ENCODE results near the gene PNKD.
A peak's percentile ranks its signal among the peaks of the same experiment; 100 is the strongest.

Gene PNKD

GRCh38 chr2:218369330-218369729 lies 99.0 kb downstream of the PNKD start:
- Histone ChIP-seq H3K4me3 (ENCODE audit: low read length in 2 of 2) (no peak overlapping the region), H3K27ac (ENCODE audit: low read depth in 2 of 2, low read length in 2 of 2) (peak overlapping the region; percentile 55 to 56), H3K36me3 (ENCODE audit: control insufficient read depth in 2 of 2, insufficient read depth in 2 of 2, low read length in 2 of 2) (no peaks in the 10 kb centered on the region), H3K4me1 (ENCODE audit: control insufficient read depth in 2 of 2, insufficient read depth in 2 of 2, low read length in 2 of 2) (peaks cover 9 to 13% of the 10 kb centered on the region in 2 donors), H3K27me3 (ENCODE audit: control insufficient read depth in 2 of 2, insufficient read depth in 2 of 2, low read length in 2 of 2) (no peaks in the 10 kb centered on the region), H3K9me3 (ENCODE audit: control insufficient read depth in 2 of 2, low read length in 2 of 2) (peaks cover 0 to 2% of the 10 kb centered on the region in 2 donors), H3K9ac (ENCODE audit: low read depth in 1 of 2, low read length in 2 of 2) (no peak overlapping the region)

- peak overlapping the region in 1 of 2 donors; percentile 58 for H3K27ac ChIP-seq (ENCODE audit: low read depth in 2 of 2, low read length in 2 of 2)
- H3K36me3 ChIP-seq (ENCODE audit: control insufficient read depth in 2 of 2, insufficient read depth in 2 of 2, low read length in 2 of 2), result no peaks in the 10 kb centered on the region
- H3K9me3 ChIP-seq (ENCODE audit: control insufficient read depth in 2 of 2, low read length in 2 of 2), result peaks cover 0 to 2% of the 10 kb centered on the region in 2 donors
- no peak overlapping the region for H3K4me3 ChIP-seq (ENCODE audit: low read length in 2 of 2)
- H3K27me3 ChIP-seq (ENCODE audit: control insufficient read depth in 2 of 2, insufficient read depth in 2 of 2, low read length in 2 of 2), result no peaks in the 10 kb centered on the region
- H3K9ac ChIP-seq (ENCODE audit: low read depth in 1 of 2, low read length in 2 of 2), result no peak overlapping the region
- H3K4me1 ChIP-seq (ENCODE audit: control insufficient read depth in 2 of 2, insufficient read depth in 2 of 2, low read length in 2 of 2), result peaks cover 9 to 13% of the 10 kb centered on the region in 2 donors
Observed at GRCh38 chr2:218370410-218371063, 100.2 kb downstream of the PNKD start.

DNA sequence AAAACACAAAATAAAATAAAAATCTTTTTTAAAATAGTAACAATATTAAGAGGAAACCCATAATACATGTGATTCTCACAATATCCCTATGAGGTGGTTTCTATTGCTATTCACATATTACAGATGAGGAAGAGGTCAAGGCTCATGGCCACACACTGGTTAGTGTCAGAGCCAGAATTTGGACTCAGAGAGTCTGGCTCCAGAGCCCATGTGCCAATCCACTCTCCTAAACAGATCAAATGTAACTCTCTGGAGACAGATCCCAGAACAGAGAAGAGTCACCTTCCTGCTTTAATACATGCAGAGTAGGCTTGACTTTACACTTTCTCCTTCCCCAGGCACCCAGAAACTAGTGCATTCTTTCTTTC lies 101.6 kb downstream of the PNKD start:
- no peaks in the 10 kb centered on the region for H3K27me3 ChIP-seq (ENCODE audit: control insufficient read depth in 2 of 2, insufficient read depth in 2 of 2, low read length in 2 of 2)
- H3K36me3 ChIP-seq (ENCODE audit: control insufficient read depth in 2 of 2, insufficient read depth in 2 of 2, low read length in 2 of 2), result no peaks in the 10 kb centered on the region
- peaks cover 9 to 12% of the 10 kb centered on the region in 2 donors for H3K4me1 ChIP-seq (ENCODE audit: control insufficient read depth in 2 of 2, insufficient read depth in 2 of 2, low read length in 2 of 2)
- H3K27ac ChIP-seq (ENCODE audit: low read depth in 2 of 2, low read length in 2 of 2), result no peak overlapping the region
- no peaks in the 10 kb centered on the region for H3K9me3 ChIP-seq (ENCODE audit: control insufficient read depth in 2 of 2, low read length in 2 of 2)
- no peak overlapping the region for H3K4me3 ChIP-seq (ENCODE audit: low read length in 2 of 2)
- no peak overlapping the region for H3K9ac ChIP-seq (ENCODE audit: low read depth in 1 of 2, low read length in 2 of 2)

DNA sequence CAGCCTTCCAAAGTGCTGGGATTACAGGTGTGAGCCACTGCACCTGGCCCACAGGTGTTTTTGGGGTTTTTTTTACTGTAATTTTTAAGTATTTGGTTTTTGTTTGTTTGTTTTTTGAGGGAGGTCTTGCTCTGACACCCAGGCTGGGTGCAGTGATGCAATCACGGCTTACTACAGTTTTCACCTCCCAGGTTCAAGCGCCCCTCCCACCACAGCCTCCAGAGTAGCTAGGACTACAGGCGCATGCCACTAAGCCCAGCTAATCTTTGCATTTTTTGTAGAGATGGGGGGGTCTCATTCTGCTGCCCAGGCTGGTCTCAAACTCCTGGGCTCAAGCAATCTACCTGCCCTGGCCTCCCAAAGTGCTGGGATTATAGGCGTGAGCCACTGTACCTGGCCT lies 104.5 kb downstream of the PNKD start:
- Histone ChIP-seq H3K4me3 (ENCODE audit: low read length in 2 of 2) (no peak overlapping the region), H3K9ac (ENCODE audit: low read depth in 1 of 2, low read length in 2 of 2) (no peak overlapping the region), H3K4me1 (ENCODE audit: control insufficient read depth in 2 of 2, insufficient read depth in 2 of 2, low read length in 2 of 2) (no peaks in the 10 kb centered on the region), H3K9me3 (ENCODE audit: control insufficient read depth in 2 of 2, low read length in 2 of 2) (no peaks in the 10 kb centered on the region), H3K27ac (ENCODE audit: low read depth in 2 of 2, low read length in 2 of 2) (no peak overlapping the region), H3K27me3 (ENCODE audit: control insufficient read depth in 2 of 2, insufficient read depth in 2 of 2, low read length in 2 of 2) (no peaks in the 10 kb centered on the region), H3K36me3 (ENCODE audit: control insufficient read depth in 2 of 2, insufficient read depth in 2 of 2, low read length in 2 of 2) (no peaks in the 10 kb centered on the region)

GRCh38 chr2:218375212-218375611 lies 104.9 kb downstream of the PNKD start:
- Histone ChIP-seq H3K4me3 (ENCODE audit: low read length in 2 of 2) (no peak overlapping the region), H3K27ac (ENCODE audit: low read depth in 2 of 2, low read length in 2 of 2) (no peak overlapping the region), H3K27me3 (ENCODE audit: control insufficient read depth in 2 of 2, insufficient read depth in 2 of 2, low read length in 2 of 2) (no peaks in the 10 kb centered on the region), H3K9ac (ENCODE audit: low read depth in 1 of 2, low read length in 2 of 2) (no peak overlapping the region), H3K4me1 (ENCODE audit: control insufficient read depth in 2 of 2, insufficient read depth in 2 of 2, low read length in 2 of 2) (no peaks in the 10 kb centered on the region), H3K9me3 (ENCODE audit: control insufficient read depth in 2 of 2, low read length in 2 of 2) (no peaks in the 10 kb centered on the region), H3K36me3 (ENCODE audit: control insufficient read depth in 2 of 2, insufficient read depth in 2 of 2, low read length in 2 of 2) (no peaks in the 10 kb centered on the region)

GRCh38 chr2:218378053-218378452 lies 107.7 kb downstream of the PNKD start:
- Histone ChIP-seq H3K27me3 (ENCODE audit: control insufficient read depth in 2 of 2, insufficient read depth in 2 of 2, low read length in 2 of 2) (peaks cover 0 to 2% of the 10 kb centered on the region in 2 donors), H3K4me1 (ENCODE audit: control insufficient read depth in 2 of 2, insufficient read depth in 2 of 2, low read length in 2 of 2) (no peaks in the 10 kb centered on the region), H3K9ac (ENCODE audit: low read depth in 1 of 2, low read length in 2 of 2) (no peak overlapping the region), H3K4me3 (ENCODE audit: low read length in 2 of 2) (no peak overlapping the region), H3K36me3 (ENCODE audit: control insufficient read depth in 2 of 2, insufficient read depth in 2 of 2, low read length in 2 of 2) (no peaks in the 10 kb centered on the region), H3K9me3 (ENCODE audit: control insufficient read depth in 2 of 2, low read length in 2 of 2) (no peaks in the 10 kb centered on the region), H3K27ac (ENCODE audit: low read depth in 2 of 2, low read length in 2 of 2) (no peak overlapping the region)

- no peaks in the 10 kb centered on the region for H3K9me3 ChIP-seq (ENCODE audit: control insufficient read depth in 2 of 2, low read length in 2 of 2)
- no peak within 1 kb of the TSS for H3K4me3 ChIP-seq (ENCODE audit: low read length in 2 of 2)
- H3K27ac ChIP-seq (ENCODE audit: low read depth in 2 of 2, low read length in 2 of 2), result no peak within 1 kb of the TSS
Observed at GRCh38 chr2:218381916-218382366, 111.6 kb downstream of the PNKD start, which contains the start of gene SLC11A1. Gene SLC11A1, plus strand, starts transcription at chr2:218382273. Its CDS starts 96 bp downstream, at chr2:218382369.

DNA sequence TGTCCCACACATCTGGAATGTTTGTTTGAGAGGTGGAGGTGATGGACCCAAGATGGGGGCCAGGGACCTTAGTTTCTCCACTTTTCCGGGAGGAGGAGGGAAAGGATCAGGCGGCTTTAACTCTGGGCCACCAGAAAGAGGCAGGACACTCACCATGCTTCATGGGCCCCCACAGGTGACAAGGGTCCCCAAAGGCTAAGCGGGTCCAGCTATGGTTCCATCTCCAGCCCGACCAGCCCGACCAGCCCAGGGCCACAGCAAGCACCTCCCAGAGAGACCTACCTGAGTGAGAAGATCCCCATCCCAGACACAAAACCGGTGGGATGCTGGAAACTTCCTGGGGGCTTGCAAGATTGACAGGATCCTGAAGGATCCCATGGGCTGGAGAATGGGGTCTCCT lies 112.5 kb downstream of the PNKD start:
- Histone ChIP-seq H3K4me3 (ENCODE audit: low read length in 2 of 2) (no peak overlapping the region), H3K9ac (ENCODE audit: low read depth in 1 of 2, low read length in 2 of 2) (no peak overlapping the region), H3K27ac (ENCODE audit: low read depth in 2 of 2, low read length in 2 of 2) (no peak overlapping the region), H3K4me1 (ENCODE audit: control insufficient read depth in 2 of 2, insufficient read depth in 2 of 2, low read length in 2 of 2) (peaks cover 2 to 6% of the 10 kb centered on the region in 2 donors), H3K9me3 (ENCODE audit: control insufficient read depth in 2 of 2, low read length in 2 of 2) (no peaks in the 10 kb centered on the region), H3K27me3 (ENCODE audit: control insufficient read depth in 2 of 2, insufficient read depth in 2 of 2, low read length in 2 of 2) (peaks cover 0 to 2% of the 10 kb centered on the region in 2 donors), H3K36me3 (ENCODE audit: control insufficient read depth in 2 of 2, insufficient read depth in 2 of 2, low read length in 2 of 2) (no peaks in the 10 kb centered on the region)

More at GRCh38 chr2:218381916-218382366, 111.6 kb downstream of the PNKD start, which contains the start of gene SLC11A1:
- Histone ChIP-seq H3K27me3 (ENCODE audit: control insufficient read depth in 2 of 2, insufficient read depth in 2 of 2, low read length in 2 of 2) (peaks cover 0 to 2% of the 10 kb centered on the region in 2 donors), H3K4me1 (ENCODE audit: control insufficient read depth in 2 of 2, insufficient read depth in 2 of 2, low read length in 2 of 2) (no peaks in the 10 kb centered on the region), H3K9ac (ENCODE audit: low read depth in 1 of 2, low read length in 2 of 2) (no peak within 1 kb of the TSS), H3K36me3 (ENCODE audit: control insufficient read depth in 2 of 2, insufficient read depth in 2 of 2, low read length in 2 of 2) (no peaks in the 10 kb centered on the region)

GRCh38 chr2:218383892-218384519 lies 113.7 kb downstream of the PNKD start:
- no peak overlapping the region for H3K27ac ChIP-seq (ENCODE audit: low read depth in 2 of 2, low read length in 2 of 2)
- H3K9ac ChIP-seq (ENCODE audit: low read depth in 1 of 2, low read length in 2 of 2), result no peak overlapping the region
- H3K9me3 ChIP-seq (ENCODE audit: control insufficient read depth in 2 of 2, low read length in 2 of 2), result no peaks in the 10 kb centered on the region
- H3K4me1 ChIP-seq (ENCODE audit: control insufficient read depth in 2 of 2, insufficient read depth in 2 of 2, low read length in 2 of 2), result peaks cover 4 to 7% of the 10 kb centered on the region in 2 donors
- H3K36me3 ChIP-seq (ENCODE audit: control insufficient read depth in 2 of 2, insufficient read depth in 2 of 2, low read length in 2 of 2), result no peaks in the 10 kb centered on the region
- H3K27me3 ChIP-seq (ENCODE audit: control insufficient read depth in 2 of 2, insufficient read depth in 2 of 2, low read length in 2 of 2), result peaks cover 0 to 2% of the 10 kb centered on the region in 2 donors
- H3K4me3 ChIP-seq (ENCODE audit: low read length in 2 of 2), result no peak overlapping the region

DNA sequence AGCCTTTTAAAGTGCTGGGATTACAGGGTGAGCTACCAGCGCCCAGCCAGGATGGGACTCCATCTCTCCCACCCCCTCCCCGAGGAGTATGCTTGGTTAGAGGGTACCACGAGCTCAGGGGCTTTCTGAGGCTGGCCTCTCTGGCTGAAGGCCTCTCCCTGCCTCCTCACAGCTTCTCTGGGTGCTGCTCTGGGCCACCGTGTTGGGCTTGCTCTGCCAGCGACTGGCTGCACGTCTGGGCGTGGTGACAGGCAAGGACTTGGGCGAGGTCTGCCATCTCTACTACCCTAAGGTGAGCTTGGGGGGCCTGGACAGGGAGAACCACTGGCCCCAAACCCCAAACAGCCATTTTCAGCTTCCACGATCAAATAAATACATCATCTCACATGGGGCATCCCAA lies 114.7 kb downstream of the PNKD start:
- no peak overlapping the region for H3K27ac ChIP-seq (ENCODE audit: low read depth in 2 of 2, low read length in 2 of 2)
- no peaks in the 10 kb centered on the region for H3K9me3 ChIP-seq (ENCODE audit: control insufficient read depth in 2 of 2, low read length in 2 of 2)
- H3K36me3 ChIP-seq (ENCODE audit: control insufficient read depth in 2 of 2, insufficient read depth in 2 of 2, low read length in 2 of 2), result no peaks in the 10 kb centered on the region
- no peak overlapping the region for H3K9ac ChIP-seq (ENCODE audit: low read depth in 1 of 2, low read length in 2 of 2)
- peaks cover 4 to 7% of the 10 kb centered on the region in 2 donors for H3K4me1 ChIP-seq (ENCODE audit: control insufficient read depth in 2 of 2, insufficient read depth in 2 of 2, low read length in 2 of 2)
- H3K27me3 ChIP-seq (ENCODE audit: control insufficient read depth in 2 of 2, insufficient read depth in 2 of 2, low read length in 2 of 2), result peaks cover 0 to 2% of the 10 kb centered on the region in 2 donors
- no peak overlapping the region for H3K4me3 ChIP-seq (ENCODE audit: low read length in 2 of 2)

Data from mucosa of rectum (tissue), 2 donors.